HG02610 (cell line): ENCODE measurements around the gene MCM7.

Experiments
- ATAC-seq: cut with Tn5 transposase; IDR thresholded peaks from one replicate; pipeline ENCODE4 v1.9.1; 2021; ENCODE audit warnings: mild to moderate bottlenecking, moderate library complexity; ENCODE audit not compliant: unreplicated experiment

MCM7 gene

GRCh38 chr7:100075418-100075817 is 25.8 kb downstream of the MCM7 start:
- ATAC-seq, result no peak

- no peak for ATAC-seq
Observed at GRCh38 chr7:100074841-100075240, 26.4 kb downstream of the MCM7 start.

- ATAC-seq, result no peak
Observed at GRCh38 chr7:100072462-100072861, 28.7 kb downstream of the MCM7 start.

DNA sequence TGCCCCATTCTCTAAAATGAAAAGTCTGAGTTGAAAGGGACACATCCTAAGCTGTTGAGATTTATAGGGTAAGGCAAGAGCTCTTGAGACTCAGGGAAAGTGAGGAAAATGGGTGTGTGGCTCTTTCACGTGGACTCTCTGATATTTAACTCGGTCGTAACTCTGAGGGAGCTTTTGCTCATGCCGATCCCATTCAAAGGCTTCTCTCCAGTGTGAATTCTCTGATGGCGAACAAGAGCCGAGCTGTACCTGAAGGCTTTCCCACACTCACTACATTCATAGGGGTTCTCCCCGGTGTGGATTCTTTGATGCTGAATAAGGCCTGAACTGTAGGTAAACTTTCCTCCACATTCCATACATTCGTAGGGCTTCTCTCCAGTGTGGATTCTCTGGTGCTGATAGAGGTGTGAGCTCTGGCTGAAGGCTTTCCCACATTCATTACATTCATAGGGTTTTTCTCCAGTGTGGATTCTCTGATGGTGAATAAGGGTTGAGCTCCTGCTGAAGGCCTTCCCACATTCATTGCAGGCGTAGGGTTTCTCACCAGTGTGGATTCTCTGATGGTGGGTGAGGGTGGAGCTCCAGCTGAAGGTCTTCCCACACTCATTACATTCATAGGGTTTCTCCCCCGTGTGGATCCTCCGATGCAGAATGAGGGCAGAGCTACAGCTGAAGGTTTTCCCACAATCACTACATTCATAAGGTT is 30.0 kb downstream of the MCM7 start:
- no peak for ATAC-seq

- no peak for ATAC-seq
Observed at GRCh38 chr7:100069991-100070390, 31.2 kb downstream of the MCM7 start.

- no peak for ATAC-seq
Observed at GRCh38 chr7:100066953-100067352, 34.2 kb downstream of the MCM7 start.

DNA sequence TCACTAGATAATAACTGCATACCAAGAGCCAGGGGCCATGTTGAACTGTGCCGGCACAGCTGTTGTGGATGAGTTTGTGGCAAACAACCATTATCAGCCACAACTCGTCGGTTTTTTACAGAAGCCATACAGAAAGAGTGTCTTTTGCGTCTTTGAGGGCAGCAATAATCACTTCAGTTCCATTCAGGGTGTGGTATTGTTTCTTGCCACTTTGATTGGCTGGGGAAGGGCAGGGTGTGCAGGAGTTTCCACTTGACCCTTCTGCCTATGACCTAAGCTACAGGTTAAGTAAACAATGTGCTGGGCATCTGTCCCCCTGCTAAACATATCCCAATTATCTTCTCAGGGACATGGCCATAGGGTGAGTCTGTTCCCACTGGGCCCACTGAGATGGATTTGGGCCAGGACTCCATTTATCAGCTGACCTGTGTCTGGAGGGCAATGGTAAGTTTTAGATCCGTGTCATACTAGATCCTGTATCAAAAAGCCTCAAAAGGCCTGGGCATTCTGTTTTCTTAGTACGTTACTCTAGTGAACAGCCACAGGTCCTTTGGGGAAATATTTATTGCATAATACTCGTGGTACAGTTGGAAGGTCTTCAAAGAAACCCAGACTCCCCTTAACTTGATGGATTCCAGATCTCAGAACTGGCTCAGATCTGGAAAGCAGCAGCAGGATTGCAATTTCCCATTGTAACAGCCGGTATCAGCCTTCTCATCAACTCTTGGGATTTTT is 35.6 kb downstream of the MCM7 start:
- ATAC-seq, result no peak

- no peak for ATAC-seq
Observed at GRCh38 chr7:100064162-100064561, 37.0 kb downstream of the MCM7 start.

GRCh38 chr7:100063376-100063775 is 37.8 kb downstream of the MCM7 start:
- ATAC-seq, result no peak

GRCh38 chr7:100061518-100062193 is 39.5 kb downstream of the MCM7 start:
- no peak for ATAC-seq

GRCh38 chr7:100059251-100059739 is 41.9 kb downstream of the MCM7 start:
- no peak for ATAC-seq

DNA sequence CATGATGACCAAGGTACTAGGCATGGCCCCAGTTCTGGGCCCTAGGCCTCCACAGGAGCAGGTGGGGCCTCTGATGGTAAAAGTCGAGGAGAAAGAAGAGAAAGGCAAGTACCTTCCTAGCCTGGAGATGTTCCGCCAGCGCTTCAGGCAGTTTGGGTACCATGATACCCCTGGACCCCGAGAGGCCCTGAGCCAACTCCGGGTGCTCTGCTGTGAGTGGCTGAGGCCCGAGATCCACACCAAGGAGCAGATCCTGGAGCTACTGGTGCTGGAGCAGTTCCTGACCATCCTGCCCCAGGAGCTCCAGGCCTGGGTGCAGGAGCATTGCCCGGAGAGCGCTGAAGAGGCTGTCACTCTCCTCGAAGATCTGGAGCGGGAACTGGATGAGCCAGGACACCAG is 44.2 kb downstream of the MCM7 start:
- no peak for ATAC-seq

- ATAC-seq, result no peak
Observed at GRCh38 chr7:100053215-100053614, 48.0 kb downstream of the MCM7 start.

DNA sequence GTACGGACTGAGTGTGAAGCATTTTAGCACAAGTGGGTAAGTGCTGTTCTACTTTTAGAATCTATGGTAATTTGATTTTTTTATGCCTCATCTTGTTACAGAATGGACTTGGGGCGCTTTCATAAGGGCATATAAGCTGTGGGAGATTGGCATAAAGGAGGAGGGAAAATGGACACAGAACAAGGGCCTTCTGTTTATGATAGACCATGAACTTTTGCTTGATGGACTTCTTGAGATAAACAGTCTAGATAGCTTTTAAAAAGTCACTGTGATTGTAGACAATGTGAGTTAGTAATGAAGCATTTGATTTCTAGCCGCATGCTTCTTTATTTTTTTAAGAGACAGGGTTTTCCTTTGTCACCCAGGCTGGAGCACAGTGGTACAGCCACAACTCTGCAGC is 49.6 kb downstream of the MCM7 start:
- no peak for ATAC-seq

DNA sequence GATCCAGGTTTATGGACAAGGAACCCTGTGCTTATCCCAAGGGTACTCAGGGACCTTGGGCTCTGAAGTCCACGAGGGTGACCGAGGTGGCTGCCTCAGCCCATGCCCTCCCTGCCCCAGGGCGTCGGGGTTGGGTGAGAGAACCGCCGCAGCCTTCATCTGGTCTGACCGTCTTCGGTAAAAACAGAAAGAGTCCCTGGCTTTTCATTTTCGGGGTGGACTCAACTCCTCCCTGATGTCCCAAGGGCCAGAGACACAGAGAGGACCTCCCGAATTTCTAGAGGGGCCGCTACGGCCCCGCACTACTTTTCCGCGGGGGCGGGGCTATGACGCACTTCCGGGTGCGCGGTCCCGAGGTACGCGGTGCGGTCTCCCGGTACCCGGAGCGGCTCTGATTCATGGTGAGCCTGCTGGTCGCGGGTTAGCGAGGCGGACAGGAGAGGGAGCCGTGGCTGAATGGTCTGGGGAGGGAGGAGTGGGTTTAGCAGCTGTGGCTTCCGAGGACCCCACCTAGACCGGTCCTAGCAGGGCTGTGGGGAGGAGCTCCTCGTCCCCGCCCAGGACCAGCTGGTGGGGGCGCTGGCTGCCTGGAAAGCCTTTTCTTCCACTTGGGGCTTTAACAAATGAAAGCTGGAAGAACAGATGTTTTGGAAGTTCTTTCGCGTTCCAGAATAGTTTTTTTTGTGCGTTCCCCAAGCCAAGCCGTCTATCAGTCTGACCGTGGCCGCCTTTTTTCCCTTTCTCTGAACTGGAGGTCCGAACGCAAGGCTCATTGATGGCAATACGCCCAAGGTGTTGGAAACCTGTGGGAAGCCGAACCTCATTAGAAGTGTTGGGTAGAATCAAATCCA is 51.5 kb downstream of the MCM7 start, which contains the start of gene ZSCAN21:
TSS of gene ZSCAN21 (plus strand) at position 334 of the 851 bp plus-strand sequence. CDS start 7,233 bp downstream, outside the sequence.
- ATAC-seq, result peak; percentile 88

- ATAC-seq, result no peak
Observed at GRCh38 chr7:100048680-100049079, 52.5 kb downstream of the MCM7 start.

DNA sequence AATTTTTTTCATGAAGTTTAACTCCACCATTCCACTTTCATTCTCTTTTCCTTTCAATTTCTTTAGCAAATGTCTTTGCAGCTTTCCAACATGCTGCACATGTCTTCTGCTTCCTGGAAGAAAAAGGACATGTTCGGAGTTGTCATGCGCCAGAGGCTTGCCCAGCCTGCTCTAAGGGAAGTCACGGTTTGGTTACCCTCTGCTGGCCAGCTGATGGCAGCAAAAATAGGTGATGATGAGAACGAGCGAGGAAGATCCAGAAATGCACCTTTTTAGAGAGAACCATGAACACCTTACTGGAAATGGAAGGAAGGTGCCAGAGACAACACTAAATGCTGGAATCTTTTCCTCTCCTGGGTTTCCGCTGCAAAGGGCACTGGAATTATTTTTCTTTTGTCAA is 56.5 kb downstream of the MCM7 start:
- ATAC-seq, result no peak
